ENCODE data around the gene NOS1.
A peak's percentile ranks its signal among the peaks of the same experiment; 100 is the strongest.
"Not testable (repeated sequence)": the region's sequence is repeated elsewhere in the genome, so short reads cannot be mapped to it uniquely, and the experiment has no call there.

Gene NOS1

DNA sequence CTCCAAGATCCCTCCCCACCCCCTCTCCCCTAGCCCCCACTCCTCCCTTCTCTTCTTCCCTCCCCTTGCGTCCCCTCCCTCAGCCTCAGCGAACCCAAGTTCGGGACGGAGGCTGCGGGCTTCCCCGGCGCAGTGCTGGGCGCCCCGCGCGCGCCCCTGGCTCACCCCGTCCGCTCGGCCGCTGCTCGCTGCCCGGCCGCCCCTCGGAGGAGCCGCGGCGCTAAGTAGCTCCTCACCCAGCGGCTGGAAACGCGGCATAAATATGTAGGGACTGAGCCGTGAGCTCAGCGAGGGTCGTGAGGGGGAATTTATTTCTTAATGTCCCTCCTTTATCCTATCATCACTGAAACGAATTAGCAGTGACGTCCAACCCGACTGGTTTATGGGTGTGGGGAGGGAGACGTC lies at the start of gene NOS1:
TSS of gene NOS1 (minus strand) at position 280 of the 405 bp plus-strand sequence. CDS start 30,557 bp downstream, outside the sequence.
- no peak for DNase-seq

DNA sequence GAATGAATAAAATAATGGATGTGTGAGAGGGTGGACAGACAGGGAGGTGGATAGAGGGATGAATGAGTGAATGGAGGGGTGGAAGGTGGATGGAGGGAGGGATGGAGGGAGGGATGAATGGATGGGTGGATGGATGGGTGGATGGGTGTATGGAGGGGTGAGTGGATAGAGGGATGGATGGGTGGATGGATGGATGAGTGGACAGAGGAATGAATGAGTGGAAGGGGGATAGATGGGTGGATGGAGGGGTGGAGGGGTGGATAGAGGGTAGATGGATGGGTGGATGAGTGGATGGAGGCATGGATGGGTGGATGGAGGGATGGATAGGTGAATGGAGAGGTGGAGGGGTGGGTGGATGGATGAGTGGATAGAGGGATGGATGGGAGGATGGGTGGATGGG lies 47.9 kb upstream of the NOS1 start:
- no peak for DNase-seq

DNA sequence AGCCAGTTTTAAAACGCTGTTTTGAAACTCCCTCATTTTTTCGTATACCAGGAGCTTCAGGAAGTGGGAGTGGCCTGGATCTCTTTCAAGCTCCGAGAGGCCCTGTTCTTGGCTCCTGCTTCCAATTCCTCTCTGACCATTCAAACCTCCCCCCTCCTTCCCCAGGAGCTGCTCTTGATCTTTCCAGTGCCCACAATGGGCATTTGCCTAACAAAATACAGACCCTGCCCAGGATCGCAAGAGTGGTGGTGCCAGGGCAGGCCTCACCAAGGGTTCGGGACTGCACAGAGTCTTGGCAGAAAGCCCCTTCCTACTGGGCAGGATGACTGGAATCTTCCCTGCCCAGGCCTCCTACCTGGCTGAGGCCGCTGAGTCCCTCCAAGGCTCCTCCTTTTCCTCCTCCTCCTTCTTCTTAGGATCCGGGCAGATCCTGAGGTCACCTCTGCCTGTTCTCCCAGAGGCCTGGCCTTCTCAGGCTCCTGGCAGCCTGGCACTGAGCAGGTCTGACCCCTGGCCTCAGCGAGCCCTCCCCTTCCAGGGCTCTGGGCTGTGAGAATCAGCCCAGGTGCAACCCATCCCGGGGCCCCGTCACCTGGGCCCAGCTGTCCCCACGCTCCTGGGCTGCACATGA lies 46.9 kb upstream of the NOS1 start:
- no peak for DNase-seq

DNA sequence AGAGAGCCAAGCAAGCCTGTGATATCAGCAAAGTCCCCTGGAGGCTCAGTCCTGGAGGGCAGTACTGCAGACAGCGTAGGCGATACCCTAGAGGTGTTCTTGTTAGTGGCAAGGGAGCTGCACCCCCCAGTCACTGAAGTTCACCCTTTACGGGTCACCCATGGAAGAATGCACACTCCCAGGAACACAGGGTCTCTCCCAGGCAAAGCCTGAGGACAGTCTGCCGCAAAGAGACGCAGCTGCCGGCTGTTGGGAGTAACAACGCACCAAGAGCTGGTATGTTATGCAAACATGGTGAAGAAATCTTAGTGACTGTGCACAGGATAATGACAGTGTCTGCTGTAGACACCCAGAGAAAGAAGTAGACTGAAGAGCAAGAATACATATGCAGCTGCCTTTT lies 43.5 kb upstream of the NOS1 start:
- no peak for DNase-seq

DNA sequence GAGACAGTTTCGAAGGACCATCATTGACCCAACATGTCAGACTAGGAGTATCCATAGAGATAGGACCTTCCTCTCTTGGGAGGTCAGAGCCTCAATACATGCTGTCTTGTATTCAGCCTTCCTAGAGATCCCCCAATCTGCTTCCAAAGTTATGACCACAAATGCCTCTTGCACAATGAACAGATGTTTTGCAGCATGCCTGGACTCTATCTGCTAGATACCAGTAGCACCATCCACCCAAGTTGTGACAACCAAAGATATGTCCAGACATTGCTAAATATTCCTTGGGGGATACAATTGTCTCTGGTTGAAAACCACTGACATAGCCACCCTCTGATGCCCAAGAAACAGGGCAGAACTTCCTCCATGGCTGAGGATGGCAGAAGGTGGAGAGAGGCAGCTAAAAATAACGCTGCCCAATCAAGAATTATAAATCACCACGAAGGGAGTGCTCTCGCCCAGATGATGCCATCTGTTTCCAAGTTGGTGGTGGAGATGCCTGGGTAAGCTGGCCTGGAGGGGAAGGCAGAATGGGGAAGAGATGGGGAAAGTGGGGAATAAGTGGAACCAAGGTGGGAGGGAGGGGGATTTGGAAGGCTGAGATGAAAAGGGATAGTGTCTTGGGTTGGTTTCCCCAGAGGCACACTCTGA lies 42.9 kb upstream of the NOS1 start:
- DNase-seq, result no peak

DNA sequence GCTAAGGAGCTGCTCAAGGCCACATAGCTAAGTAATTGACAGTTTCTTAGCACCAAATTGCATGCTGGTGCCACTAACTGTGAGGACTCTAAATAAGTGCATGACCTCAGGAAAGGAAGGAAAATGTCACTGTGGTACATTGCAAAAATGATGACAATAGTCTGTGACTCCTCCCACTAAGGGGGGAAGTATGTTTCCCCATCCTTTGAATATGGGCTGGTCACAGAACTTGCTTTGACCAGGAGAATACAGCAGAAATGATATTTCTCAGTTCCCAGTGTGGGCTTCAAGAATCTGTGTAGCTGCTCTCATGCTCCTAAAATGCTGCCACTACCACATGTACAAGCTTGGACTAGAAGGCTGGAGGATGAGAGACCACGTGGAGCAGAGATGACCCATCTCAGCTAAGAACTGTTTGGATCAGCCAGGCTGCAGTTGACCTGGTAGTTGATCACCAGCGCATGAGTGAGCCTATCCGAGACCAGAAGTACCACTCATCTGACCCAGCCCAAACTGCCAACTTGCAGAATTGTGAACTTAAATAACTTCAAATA lies 42.2 kb upstream of the NOS1 start:
- no peak for DNase-seq

DNA sequence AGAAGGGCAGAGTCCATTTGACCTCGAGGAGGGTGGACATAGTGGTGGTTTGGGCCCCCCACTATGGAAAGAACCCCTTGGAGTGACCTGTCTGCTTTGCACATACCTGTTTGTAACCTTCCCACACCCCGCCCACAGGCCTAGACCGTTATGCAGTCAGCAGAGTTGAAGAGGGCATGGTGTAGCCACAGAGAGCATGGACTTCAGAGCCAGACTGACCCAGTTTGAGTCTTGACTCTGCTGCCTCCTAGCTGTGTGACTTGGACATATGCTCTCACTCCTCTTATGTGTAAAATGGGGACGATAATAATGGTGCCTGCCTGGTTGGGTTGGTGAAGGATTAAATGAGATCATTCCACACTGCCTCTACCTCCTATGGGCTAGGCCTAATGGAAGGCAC lies 40.9 kb upstream of the NOS1 start:
- no peak for DNase-seq

DNA sequence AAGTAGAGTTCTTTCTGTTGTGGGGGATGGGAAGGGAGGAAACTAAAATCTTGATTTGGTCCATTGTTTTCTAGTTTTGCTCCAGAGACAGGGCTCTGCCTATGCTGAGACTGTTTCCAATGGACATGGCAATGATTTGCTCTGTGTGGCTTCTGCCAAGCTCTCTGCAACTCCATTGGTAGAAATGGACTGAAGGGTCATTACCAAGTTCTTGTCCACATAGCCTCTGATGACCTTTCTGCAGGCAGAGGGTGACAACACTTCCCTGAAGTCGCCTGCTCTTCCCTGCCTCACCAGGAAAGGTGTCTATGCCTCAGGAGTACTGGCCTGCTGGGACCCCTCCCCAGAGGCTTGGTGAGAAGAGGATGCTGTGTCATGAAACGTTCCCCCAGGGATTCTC lies 39.5 kb upstream of the NOS1 start:
- no peak for DNase-seq

DNA sequence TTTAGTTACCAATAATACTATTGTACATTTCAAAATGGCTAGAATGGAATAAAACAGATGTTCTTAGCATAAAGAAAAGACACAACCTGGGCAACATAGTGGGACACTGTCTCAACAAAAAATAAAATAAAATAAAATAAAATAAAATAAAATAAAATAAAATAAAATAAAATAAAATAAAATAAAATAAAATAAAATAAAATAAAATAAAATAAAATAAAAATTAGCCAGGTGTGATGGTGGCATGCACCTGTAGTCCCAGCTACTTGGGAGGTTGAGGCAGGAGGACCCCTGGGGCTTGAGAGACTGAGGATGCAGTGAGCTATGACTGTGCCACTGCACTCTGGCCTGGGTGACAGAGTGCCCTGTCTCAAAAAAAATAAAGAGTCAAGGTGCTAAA lies 37.1 kb upstream of the NOS1 start:
- not testable (repeated sequence) for DNase-seq

DNA sequence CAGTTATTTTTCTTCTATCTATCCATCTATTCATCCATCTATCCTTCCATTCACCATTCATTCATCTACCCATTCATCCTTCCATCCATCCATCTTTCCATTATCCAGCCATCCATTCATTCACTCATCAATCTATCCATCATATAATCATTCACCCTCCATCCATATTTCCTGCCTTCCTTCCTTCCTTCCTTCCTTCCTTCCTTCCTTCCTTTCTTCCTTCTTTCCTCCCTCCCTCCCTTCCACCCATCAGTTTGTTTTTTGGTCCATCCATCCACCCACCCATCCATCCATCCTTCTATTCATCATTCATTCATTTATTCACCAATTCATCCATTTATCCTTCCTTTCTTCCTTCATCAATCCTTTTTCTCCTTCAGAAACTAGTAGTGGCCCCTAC lies 34.3 kb upstream of the NOS1 start:
- DNase-seq, result no peak

DNA sequence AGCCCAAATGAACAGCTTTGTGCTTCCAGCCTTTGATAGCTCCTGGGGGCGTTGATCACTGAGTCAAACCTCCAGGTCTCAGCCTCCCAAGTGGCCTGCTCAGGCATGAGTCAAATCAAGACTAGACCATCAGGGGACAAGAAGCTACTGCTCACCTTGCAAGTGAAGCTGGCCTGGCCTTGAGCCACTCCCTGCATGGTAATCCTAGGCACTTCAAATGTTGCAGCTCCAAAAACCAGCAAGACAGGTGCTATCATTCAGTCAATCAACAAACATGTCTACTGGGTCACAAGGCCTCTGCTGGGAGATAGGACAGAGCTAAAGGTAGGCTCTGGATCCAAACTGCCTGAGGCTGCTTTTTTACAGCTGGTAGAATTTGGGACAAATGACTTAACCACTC lies 33.1 kb upstream of the NOS1 start:
- DNase-seq, result no peak

DNA sequence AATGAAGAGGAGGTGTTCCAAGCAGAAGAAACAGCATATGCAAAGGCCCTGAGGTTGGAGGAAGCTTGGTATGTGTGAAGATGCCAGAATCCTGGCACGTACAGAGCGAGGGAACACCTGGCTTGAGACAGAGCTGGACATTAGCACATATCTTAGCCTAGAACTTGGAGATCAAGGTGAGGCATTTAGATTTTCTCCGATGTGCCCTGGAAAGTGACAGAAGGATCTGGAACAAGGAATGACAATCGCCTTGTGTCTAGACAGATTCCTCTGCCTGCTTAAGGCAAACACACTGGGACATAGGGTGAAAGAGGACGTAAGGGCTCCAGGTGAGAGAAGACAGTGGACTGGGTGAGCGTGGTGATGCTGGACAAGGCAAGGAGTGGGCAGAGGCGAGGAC lies 32.2 kb upstream of the NOS1 start:
- DNase-seq, result no peak

DNA sequence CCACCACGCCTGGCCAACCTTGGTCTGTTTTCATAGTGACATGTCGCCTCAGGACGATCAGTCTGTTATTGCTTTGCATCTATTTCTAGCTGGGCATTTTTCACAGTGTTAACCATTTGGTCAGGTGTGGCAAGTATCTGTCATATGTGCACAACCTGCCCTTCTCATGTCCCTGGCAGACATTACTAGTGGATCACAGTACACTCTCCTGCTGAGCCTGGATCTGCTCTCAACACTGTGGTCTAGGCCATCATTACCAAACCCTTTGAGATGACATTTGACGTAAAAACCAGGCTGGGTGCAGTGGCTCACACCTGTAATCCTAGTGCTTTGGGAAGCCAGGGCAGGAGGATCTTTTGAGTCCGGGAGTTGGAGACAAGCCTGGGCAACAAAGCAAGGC lies 29.4 kb upstream of the NOS1 start:
- no peak for DNase-seq

DNA sequence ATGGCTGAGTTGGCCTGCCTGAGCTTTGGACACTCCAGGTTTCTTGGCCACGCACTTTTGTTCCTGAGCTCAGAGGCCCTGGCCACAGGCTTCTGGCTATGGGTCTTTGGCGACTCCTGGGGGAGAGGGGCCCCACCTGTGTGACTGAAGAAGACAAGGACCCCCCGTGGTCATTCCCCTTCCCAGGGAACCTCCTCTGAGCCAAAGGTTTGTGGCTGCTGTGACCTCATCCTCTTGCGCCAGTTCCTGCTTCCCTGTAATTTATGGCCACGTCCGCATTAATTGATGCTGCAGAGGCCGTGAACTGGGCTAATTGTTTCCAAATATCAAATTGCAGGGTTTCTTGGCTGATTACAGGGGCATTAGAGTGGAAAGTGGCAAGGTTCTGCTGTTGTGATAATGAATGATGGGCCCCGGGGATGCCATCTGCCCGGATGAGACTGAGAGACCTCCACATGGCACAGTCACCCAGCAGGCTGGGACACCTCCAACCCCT lies 27.6 kb upstream of the NOS1 start:
- no peak for DNase-seq

DNA sequence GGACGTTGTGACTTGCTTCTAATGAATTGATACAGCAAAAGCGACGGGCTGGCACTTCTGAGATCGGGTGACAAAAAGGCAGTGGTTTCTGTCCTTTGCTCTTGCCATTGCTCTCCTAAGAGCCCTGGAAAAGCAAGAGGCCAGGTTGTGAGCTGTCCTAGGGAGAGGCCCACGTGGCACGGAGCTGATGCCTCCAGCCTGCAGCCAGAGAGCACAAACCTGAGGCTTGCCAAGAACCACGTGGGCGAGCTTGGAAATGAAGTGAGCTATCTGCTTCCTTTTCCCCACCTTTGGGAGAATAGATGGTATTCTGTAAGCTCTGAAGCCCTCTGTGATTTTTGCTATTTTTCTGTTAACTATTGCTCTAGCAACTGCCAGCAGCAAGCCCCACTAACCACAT lies 26.4 kb upstream of the NOS1 start:
- DNase-seq, result no peak

DNA sequence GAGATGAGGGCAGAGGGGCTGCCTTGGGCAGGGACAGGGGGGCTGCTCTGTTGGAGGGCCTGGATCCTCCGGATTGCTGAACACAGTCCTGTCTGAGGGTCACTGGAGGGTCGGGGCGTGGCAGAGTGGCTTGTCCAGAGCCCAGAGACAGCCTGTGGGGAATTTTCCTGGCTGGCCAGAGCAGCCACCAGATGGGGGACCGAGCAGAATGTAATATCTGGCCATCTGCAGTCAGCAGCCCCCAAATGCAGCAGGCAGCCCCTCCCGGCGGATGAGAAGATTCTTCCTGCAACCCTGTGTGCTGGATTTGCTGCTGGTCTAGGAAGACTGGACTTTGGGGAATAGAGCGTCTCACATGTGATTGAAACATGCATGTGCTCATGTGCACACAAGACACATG lies 23.3 kb upstream of the NOS1 start:
- no peak for DNase-seq

DNA sequence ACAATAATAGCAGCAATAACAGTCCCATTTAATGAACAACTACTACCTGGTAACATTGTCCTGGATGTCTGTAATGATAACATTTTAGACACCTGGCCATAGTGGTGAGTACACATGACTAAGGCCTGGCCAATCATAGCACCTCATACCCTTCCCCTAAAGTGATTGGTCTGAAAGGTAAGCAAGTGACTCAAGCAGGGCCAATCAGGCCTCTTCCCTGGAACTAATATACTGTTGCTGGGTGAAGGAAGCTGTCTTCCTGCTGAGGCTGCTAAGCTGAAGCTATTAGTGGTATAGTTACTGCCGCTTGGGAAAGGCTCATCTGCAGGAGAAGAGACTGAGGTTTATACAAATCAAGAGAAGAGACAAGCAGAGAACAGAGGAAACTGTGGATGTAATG lies 18.7 kb upstream of the NOS1 start:
- DNase-seq, result no peak

DNA sequence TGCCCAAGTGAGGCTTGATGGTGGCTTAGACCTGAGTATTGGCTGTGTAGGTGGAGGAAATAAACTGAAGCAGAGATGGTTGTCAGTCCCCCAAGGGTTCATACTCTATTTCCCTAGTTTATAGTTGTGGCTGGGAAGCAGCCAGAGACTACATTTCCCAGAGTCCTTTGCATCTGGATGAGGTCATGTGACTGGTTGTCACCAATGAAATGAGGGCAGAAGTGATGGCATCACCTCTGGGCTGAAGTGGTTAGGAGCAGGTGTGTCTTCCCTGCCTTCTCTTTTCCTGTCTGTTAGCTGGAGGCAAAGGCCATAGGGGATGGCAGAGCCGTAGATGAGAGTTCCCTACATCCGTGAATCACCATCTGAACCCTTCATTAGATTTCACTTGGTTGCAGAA lies 16.3 kb upstream of the NOS1 start:
- no peak for DNase-seq

DNA sequence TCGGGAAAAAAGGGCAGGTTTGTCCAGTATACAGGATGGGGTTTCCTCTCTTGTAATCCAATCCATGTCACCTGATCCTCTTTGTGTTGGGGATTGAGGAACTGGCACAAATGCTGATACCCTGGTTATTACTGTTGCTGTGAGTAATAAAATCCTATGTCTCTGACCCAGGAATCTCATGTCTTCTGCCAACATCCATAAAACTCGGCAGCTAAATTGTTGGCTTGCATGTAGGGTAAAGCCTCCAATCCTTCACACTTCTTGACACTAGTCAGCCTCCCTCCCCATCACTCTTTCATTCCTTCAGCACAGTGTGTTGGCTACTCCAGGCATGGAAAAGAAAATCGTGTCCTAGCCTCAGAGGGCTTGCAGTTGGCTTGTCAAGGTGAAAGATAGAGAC lies 9.2 kb upstream of the NOS1 start:
- no peak for DNase-seq

DNA sequence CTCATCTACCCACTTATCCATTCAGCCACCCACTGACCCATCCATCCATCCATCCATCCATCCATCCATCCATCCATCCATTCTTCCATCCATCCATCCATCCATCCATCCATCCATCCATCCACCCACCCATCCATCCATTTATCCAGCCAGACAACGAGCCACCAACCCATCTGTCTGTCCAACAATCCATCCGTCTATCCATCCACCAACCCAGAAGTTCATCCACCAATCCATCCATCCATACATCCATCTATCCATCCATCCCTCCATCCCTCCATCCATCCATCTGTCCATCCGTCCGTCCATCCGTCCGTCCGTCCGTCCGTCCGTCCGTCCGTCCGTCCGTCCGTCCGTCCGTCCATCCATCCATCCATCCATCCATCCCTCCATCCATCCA lies 8.6 kb upstream of the NOS1 start:
- not testable (repeated sequence) for DNase-seq

DNA sequence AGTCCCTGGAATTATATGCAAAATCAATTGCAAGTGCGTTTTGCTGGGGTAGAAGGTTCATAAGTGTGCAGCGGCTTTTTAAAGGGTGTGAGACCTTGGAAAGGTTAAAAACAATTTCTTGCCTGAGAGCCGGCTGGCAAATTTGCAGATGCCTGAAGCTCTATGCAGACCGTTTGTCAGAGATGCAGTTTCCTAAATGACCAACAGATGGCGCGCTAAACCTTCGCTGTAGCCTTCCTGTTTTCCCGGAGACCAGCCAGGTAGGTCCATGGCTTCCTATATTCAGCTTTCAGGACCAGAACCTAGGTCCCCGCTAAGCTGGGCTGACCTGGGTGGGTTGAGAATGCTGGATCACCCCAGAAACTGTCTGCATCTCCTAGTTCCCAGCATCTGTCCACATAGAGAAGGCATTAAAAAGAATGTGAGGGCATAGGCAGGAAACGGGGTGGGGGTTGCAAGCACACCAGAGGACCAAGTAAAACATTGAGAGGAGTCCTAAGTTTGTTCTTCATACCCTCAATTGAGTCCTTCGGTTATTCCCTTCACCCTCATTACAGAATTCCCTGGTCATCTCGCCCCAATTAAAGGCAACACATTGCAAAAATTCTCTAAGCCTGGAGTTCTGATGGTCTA lies 5.7 kb upstream of the NOS1 start:
- DNase-seq, result peak; percentile 41 to 52

DNA sequence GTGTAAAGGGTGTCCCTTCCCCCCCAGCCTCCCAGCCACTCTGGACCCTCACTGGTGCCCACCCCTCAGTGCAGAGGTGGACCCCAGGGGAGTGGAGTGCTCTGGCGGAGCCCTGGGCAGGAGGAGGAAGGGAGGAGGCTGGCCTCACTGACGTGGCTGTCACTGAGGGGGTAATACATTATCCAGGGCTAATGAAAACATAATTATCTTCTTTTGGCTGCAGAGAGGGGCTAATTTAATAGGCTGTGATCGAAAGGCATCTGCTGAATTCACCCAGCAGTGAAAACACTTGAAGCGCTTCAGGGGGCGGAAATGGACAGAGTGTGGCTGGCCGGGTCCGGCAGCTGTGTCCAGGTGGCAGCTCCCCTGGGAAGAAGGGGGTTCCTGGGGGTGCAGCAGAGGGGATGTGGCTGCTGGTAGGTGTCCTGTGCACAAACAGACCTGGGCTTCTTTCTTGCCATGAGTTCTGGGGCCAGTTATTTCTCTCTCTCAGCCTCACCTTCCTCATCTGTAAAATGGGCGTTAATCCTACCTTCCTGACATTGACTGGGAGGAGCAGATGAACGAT lies 3.7 kb upstream of the NOS1 start:
- no peak for DNase-seq

DNA sequence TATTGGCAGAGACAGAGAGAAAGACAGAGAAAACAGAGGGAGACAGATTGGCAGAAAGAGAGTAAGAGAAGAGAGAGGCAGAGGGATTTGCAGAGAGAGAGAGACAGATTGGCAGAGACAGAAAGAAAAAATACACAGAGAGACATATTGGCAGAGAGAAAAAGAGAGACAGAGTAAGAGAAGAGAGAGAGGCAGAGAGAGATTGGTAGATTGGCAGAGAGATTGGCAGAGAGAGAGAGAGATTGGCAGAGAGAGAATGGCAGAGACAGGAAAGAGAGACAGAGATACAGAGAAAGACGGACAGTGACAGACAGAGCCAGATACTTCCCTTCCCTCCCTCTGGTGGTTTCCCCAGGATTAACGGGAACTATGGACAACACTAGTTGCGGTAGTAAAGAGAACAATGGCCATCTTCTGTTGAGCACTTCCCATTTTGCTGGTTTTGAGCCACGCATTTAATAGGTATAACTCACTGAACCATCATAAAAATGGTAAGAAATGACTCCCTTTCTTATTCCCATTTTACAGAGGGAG lies 2.6 kb upstream of the NOS1 start:
- DNase-seq, result no peak

Measured in AML-193 (cell line).